GM12878 (cell line): ENCODE data around the gene ATCAY. TPM values are rescaled to one million over a fixed set of nuclear protein-coding genes. Genes with fewer than 3 reads are reported as not detected.

Experiments used
- ATAC-seq: fragments of 200-7000 bp; cut with Tn5 transposase; 3 replicates; pipeline ENCODE4 v1.9.1; 2020; ENCODE audit warnings: mild to moderate bottlenecking, moderate library complexity
- BruUV-seq: library from RNA; stranded (reverse); fragments of 400-500 nt; replicated peaks from 2 replicates; lab custom pipeline; 2021; lab: Mats Ljungman, UMichigan
- CTCF ChIA-PET: fragments of 300-600 bp; sonication (Branson Sonifier 250); formaldehyde crosslinking; extraction: SDS; loops from one replicate; lab custom pipeline; 2021; ENCODE audit warnings: inconsistent platforms; lab: Yijun Ruan, JAX
- POLR2A ChIA-PET: fragments of 350-600 bp; formaldehyde crosslinking; extraction: SDS; loops from one replicate; lab custom pipeline; 2021; ENCODE audit warnings: inconsistent platforms; lab: Charles Lee
- RAD21 ChIA-PET: fragments of 300-600 bp; sonication (Branson Sonifier 250); formaldehyde crosslinking; loops from one replicate; lab custom pipeline; 2023; ENCODE audit warnings: antibody characterized with exemption; ENCODE audit not compliant: unreplicated experiment; lab: Charles Lee
- SMC1A ChIA-PET: fragments of 300-600 bp; sonication (Branson Sonifier 250); formaldehyde crosslinking; loops from one replicate; lab custom pipeline; 2023; ENCODE audit not compliant: unreplicated experiment, uncharacterized antibody; lab: Charles Lee
- DNase-seq: peaks from one replicate; pipeline ENCODE4 v3.0.0-alpha.2; 2011; ENCODE audit warnings: low read depth, low spot score
- FAIRE-seq: peaks from 3 replicates; lab custom pipeline; 2011; peaks lifted over from hg19 to GRCh38; lab: Jason Lieb, UNC
- H2AFZ ChIP-seq: 2 replicates; pipeline ENCODE4 v1.6.0; 2011; ENCODE audit warnings: low read depth, low read length, control low read depth; ENCODE audit not compliant: control insufficient read depth
- H3K27ac ChIP-seq: 2 replicates; pipeline ENCODE4 v1.5.1; 2011; ENCODE audit warnings: control low read depth; ENCODE audit not compliant: control insufficient read depth, insufficient read depth
- H3K27me3 ChIP-seq, 2 experiments: replicated peaks in 1 of 2; 2 replicates each; pipeline versions ENCODE4 v1.6.0 to v1.6.1; 2011; ENCODE audit warnings: low read length in 1 of 2; ENCODE audit not compliant: control insufficient read depth in 2 of 2, insufficient read depth in 2 of 2
- H3K36me3 ChIP-seq, 2 experiments: 2 replicates each; pipeline ENCODE4 v1.5.1; 2011; ENCODE audit warnings: low read length in 1 of 2; ENCODE audit not compliant: control insufficient read depth in 2 of 2, insufficient read depth in 2 of 2
- H3K4me1 ChIP-seq: 2 replicates; pipeline ENCODE4 v1.6.1; 2011; ENCODE audit warnings: mild to moderate bottlenecking, low read length, moderate library complexity, mixed read lengths; ENCODE audit not compliant: control insufficient read depth, insufficient read depth
- H3K4me2 ChIP-seq: 2 replicates; pipeline ENCODE4 v1.6.0; 2011; ENCODE audit warnings: control low read depth; ENCODE audit not compliant: control insufficient read depth, insufficient read depth
- H3K4me3 ChIP-seq: fragments of 200-600 bp; sonication (generic); 2 replicates; pipeline ENCODE4 v1.5.1; 2016
- H3K79me2 ChIP-seq: 2 replicates; pipeline ENCODE4 v1.6.0; 2011; ENCODE audit warnings: low read length; ENCODE audit not compliant: control insufficient read depth, insufficient read depth
- H3K9ac ChIP-seq: 2 replicates; pipeline ENCODE4 v1.8.0; 2011; ENCODE audit warnings: low read length, control low read depth, mixed read lengths; ENCODE audit not compliant: control insufficient read depth, insufficient read depth
- H3K9me3 ChIP-seq: replicated peaks from 3 replicates; pipeline ENCODE4 v1.5.1; 2011; ENCODE audit warnings: mild to moderate bottlenecking, low read length; ENCODE audit not compliant: control insufficient read depth, insufficient read depth
- H4K20me1 ChIP-seq: 2 replicates; pipeline ENCODE4 v1.6.0; 2011; ENCODE audit not compliant: control insufficient read depth, insufficient read depth
- BACH1 ChIP-seq: fragments of 450-650 bp; IDR thresholded peaks from 2 replicates; pipeline ENCODE4 v1.6.1; 2017; ENCODE audit warnings: mild to moderate bottlenecking, borderline replicate concordance
- BCL11A ChIP-seq: IDR thresholded peaks from 2 replicates; pipeline ENCODE4 v1.6.1; 2011; ENCODE audit warnings: low read depth, low read length
- CEBPB ChIP-seq, 2 experiments: fragments of 150-350 bp in 1 of 2; IDR thresholded peaks; 2 replicates each; pipeline ENCODE4 v1.6.1; 2012 to 2014; ENCODE audit warnings: low read depth in 2 of 2, low read length in 2 of 2, borderline replicate concordance in 1 of 2, inconsistent platforms in 1 of 2
- CTCF ChIP-seq, 3 experiments: IDR thresholded peaks in 2 of 3; conservative IDR thresholded peaks in 1 of 3; 2 replicates each; pipeline ENCODE4 v1.5.1; 2011; ENCODE audit warnings: low read depth in 3 of 3, low read length in 3 of 3, mild to moderate bottlenecking in 3 of 3, control low read depth in 2 of 3, moderate library complexity in 2 of 3, inconsistent platforms in 1 of 3, mixed read lengths in 1 of 3; ENCODE audit not compliant: control insufficient read depth in 2 of 3, insufficient read depth in 1 of 3; ENCODE audit errors: extremely low read depth in 1 of 3
- ETV6 ChIP-seq, 2 experiments: fragments of 450-650 bp in 1 of 2; IDR thresholded peaks in 1 of 2; conservative IDR thresholded peaks in 1 of 2; 2 replicates each; pipeline ENCODE4 v1.6.1; 2014; ENCODE audit warnings: antibody characterized with exemption in 1 of 2, borderline replicate concordance in 1 of 2, low read depth in 1 of 2, mild to moderate bottlenecking in 1 of 2, moderate library complexity in 1 of 2
- FOXK2 ChIP-seq: fragments of 450-650 bp; IDR thresholded peaks from 2 replicates; pipeline ENCODE4 v1.6.1; 2017; ENCODE audit warnings: mild to moderate bottlenecking, moderate library complexity
- KAT2A ChIP-seq: conservative IDR thresholded peaks from 2 replicates; pipeline ENCODE4 v1.6.1; 2011; ENCODE audit warnings: low read depth, low read length; ENCODE audit not compliant: control insufficient read depth
- KLF5 ChIP-seq: fragments of 450-650 bp; IDR thresholded peaks from 2 replicates; pipeline ENCODE4 v1.6.1; 2014; ENCODE audit warnings: mild to moderate bottlenecking; ENCODE audit not compliant: partially characterized antibody
- NR2C1 ChIP-seq: fragments of 450-650 bp; IDR thresholded peaks from 2 replicates; pipeline ENCODE4 v1.6.1; 2017; ENCODE audit warnings: antibody characterized with exemption, mild to moderate bottlenecking, moderate library complexity
- PML ChIP-seq: IDR thresholded peaks from 2 replicates; pipeline ENCODE4 v1.6.1; 2012; ENCODE audit warnings: low read length, inconsistent platforms
- SP1 ChIP-seq: IDR thresholded peaks from one replicate; pipeline ENCODE4 v1.6.1; 2011; ENCODE audit warnings: low read depth, low read length
- STAT1 ChIP-seq: fragments of 450-650 bp; conservative IDR thresholded peaks from 2 replicates; pipeline ENCODE4 v1.6.1; 2014; ENCODE audit warnings: antibody characterized with exemption, mild to moderate bottlenecking
- WRNIP1 ChIP-seq: IDR thresholded peaks from 2 replicates; pipeline ENCODE4 v1.6.1; 2011; ENCODE audit warnings: low read depth, low read length, improper control_type of control experiment, borderline replicate concordance
- ZNF24 ChIP-seq: fragments of 450-650 bp; IDR thresholded peaks from 2 replicates; pipeline ENCODE4 v1.6.1; 2017; ENCODE audit warnings: antibody characterized with exemption, mild to moderate bottlenecking
- ZNF384 ChIP-seq: IDR thresholded peaks from 2 replicates; pipeline ENCODE4 v1.6.1; 2012; ENCODE audit warnings: low read depth, mild to moderate bottlenecking, low read length, improper control_type of control experiment, borderline replicate concordance
- WGBS: methylation state at CpG from one replicate; pipeline ENCODE4 v1.1.6; 2016; ENCODE audit warnings: low lambda C conversion rate; ENCODE audit not compliant: insufficient replicate concordance, insufficient coverage; ENCODE audit errors: missing lambda C conversion rate; 5-methylcytosine and 5-hydroxymethylcytosine counted together
- in situ Hi-C: fragments of 300-500 bp; cut with MboI; formaldehyde crosslinking; loops from 9 replicates; pipeline ENCODE4 v1.14.3; 2018; ENCODE audit warnings: mixed read lengths
- intact Hi-C: fragments of 100-400 bp; cut with micrococcal nuclease; formaldehyde crosslinking; loops from one replicate; pipeline ENCODE4 v1.14.2; 2022; ENCODE audit not compliant: unreplicated experiment
- polyA plus RNA-seq, 11 experiments: library from polyadenylated mRNA; depleted of rRNA in 4 of 11; unstranded in 6 of 11; stranded (reverse) in 5 of 11; fragments of >200 nt; fragmentation: Nextera tagmentation in 4 of 11; fragmentation: Illumina TruSeq in 1 of 11; extraction: Ambion mirVana in 4 of 11; extraction: Trizol in 1 of 11; gene quantifications; 1 replicate in 1 of 11; 2 replicates in 10 of 11; pipeline versions ENCODE4 v1.2.1 to v1.2.3, GENCODE V29; 2011 to 2016; ENCODE audit warnings: inconsistent platforms in 2 of 11, missing spikeins in 2 of 11, low read depth in 1 of 11
- total RNA-seq, 4 experiments: library from RNA; depleted of rRNA in 3 of 4; stranded (reverse); fragments of >200 nt in 3 of 4; fragmentation: Illumina TruSeq in 1 of 4; extraction: Trizol in 1 of 4; gene quantifications; 2 replicates each; pipeline versions ENCODE4 v1.2.1 to v1.2.3, GENCODE V29; 2013 to 2021
- TF ChIP-seq, protein P1 (sequence below): fragments of 450-650 bp; formaldehyde crosslinking; IDR thresholded peaks from 2 replicates; pipeline ENCODE4 v1.4.0; 2020; ENCODE audit warnings: mild to moderate bottlenecking, moderate library complexity
- TF ChIP-seq, protein P2 (sequence below): fragments of 450-650 bp; IDR thresholded peaks from 2 replicates; pipeline ENCODE4 v1.6.1; 2017; ENCODE audit warnings: low read depth, mild to moderate bottlenecking, moderate library complexity

ATCAY gene
- total and polyA plus RNA-seq, 10 of the 15 experiments (the other 5 are each of a cell fraction or from before 2014, with no cell fraction given), result under 0.01 to 0.04 (median 0.02) TPM; not detected in 4

DNA sequence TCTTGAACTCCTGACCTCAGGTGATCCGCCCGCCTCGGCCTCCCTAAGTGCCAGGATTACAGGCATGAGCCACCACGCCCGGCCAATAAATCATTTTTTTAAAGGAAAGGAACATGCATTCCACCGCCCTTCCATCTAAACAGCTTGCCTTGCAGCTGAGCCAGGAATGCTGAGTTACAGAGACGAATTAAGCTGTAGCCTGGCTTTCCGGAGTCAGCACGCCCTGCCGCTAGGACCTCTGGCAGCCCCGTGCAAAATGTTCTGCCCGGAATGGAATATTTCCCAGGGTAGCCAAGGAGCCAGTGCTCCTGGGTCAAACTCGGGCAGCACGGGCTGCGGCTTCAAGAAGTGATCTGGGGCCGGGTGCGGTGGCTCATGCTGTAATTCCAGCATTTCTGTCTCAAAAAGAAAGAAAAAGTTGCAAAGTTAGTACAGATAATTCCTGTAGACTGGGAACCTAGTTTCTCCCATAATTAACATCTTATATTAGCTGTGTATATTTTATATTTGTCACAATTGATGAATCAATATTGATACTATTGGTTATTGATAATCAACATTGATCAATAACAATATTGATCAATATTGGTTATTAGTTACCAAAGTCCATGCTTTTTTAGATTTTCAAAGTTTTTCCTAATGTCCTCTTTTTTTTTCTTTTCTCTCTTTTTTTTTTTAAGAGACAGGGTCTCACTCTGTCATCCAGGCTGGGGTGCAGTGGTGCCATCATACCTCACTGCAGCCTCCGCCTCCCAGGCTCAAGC is 19.2 kb downstream of the ATCAY start:
- Histone ChIP-seq H3K27me3 (no peaks in the 10 kb centered on the region; a peak in 1 of 4 replicates), H3K9me3 (no peaks in the 10 kb centered on the region; the same call in 2 of the 3 replicates), H3K4me2 (no peak overlapping the region), H3K36me3 (no peaks in the 10 kb centered on the region), H3K9ac (no peak overlapping the region), H3K4me3 (no peak overlapping the region), H4K20me1 (no peaks in the 10 kb centered on the region), H3K4me1 (no peaks in the 10 kb centered on the region), H3K79me2 (no peaks in the 10 kb centered on the region), H3K27ac (no peak overlapping the region), H2AFZ (no peak overlapping the region)
- in situ Hi-C loops (no loop called here), intact Hi-C loops (no loop called here)
- BruUV-seq, result no TSS peak
- ChIA-PET SMC1A (no interaction called here), POLR2A (no interaction called here), RAD21 (no interaction called here), CTCF (no interaction called here)
- no peak for ATAC-seq
- WGBS, result 63% methylated on average over 18 of the region's 18 CpGs
- no peak for FAIRE-seq
- DNase-seq, result no peak
- TF ChIP-seq STAT1 (no peak), BCL11A (no peak), NR2C1 (no peak), ZNF384 (no peak), WRNIP1 (no peak), ETV6 (conservative IDR thresholded peaks at IDR 0.05 in 1 of 2, IDR thresholded peaks at IDR 0.05 in 1 of 2; ENCODE audit: borderline replicate concordance in 1 of 2, low read depth in 1 of 2) (no peak), ZNF24 (no peak), CTCF (IDR thresholded peaks at IDR 0.05 in 2 of 3, conservative IDR thresholded peaks at IDR 0.05 in 1 of 3; ENCODE audit: control insufficient read depth in 2 of 3, extremely low read depth in 1 of 3, insufficient read depth in 1 of 3, low read depth in 3 of 3, low read length in 3 of 3) (no peak), KLF5 (no peak), BACH1 (no peak), CEBPB (IDR thresholded peaks at IDR 0.05; ENCODE audit: borderline replicate concordance in 1 of 2, low read depth in 2 of 2, low read length in 2 of 2) (no peak), FOXK2 (no peak), PML (no peak), KAT2A (no peak), SP1 (no peak)
- TF ChIP-seq, protein P1, sequence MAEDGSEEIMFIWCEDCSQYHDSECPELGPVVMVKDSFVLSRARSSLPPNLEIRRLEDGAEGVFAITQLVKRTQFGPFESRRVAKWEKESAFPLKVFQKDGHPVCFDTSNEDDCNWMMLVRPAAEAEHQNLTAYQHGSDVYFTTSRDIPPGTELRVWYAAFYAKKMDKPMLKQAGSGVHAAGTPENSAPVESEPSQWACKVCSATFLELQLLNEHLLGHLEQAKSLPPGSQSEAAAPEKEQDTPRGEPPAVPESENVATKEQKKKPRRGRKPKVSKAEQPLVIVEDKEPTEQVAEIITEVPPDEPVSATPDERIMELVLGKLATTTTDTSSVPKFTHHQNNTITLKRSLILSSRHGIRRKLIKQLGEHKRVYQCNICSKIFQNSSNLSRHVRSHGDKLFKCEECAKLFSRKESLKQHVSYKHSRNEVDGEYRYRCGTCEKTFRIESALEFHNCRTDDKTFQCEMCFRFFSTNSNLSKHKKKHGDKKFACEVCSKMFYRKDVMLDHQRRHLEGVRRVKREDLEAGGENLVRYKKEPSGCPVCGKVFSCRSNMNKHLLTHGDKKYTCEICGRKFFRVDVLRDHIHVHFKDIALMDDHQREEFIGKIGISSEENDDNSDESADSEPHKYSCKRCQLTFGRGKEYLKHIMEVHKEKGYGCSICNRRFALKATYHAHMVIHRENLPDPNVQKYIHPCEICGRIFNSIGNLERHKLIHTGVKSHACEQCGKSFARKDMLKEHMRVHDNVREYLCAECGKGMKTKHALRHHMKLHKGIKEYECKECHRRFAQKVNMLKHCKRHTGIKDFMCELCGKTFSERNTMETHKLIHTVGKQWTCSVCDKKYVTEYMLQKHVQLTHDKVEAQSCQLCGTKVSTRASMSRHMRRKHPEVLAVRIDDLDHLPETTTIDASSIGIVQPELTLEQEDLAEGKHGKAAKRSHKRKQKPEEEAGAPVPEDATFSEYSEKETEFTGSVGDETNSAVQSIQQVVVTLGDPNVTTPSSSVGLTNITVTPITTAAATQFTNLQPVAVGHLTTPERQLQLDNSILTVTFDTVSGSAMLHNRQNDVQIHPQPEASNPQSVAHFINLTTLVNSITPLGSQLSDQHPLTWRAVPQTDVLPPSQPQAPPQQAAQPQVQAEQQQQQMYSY (CRISPR knock-in tag), result no peak
- TF ChIP-seq, protein P2, sequence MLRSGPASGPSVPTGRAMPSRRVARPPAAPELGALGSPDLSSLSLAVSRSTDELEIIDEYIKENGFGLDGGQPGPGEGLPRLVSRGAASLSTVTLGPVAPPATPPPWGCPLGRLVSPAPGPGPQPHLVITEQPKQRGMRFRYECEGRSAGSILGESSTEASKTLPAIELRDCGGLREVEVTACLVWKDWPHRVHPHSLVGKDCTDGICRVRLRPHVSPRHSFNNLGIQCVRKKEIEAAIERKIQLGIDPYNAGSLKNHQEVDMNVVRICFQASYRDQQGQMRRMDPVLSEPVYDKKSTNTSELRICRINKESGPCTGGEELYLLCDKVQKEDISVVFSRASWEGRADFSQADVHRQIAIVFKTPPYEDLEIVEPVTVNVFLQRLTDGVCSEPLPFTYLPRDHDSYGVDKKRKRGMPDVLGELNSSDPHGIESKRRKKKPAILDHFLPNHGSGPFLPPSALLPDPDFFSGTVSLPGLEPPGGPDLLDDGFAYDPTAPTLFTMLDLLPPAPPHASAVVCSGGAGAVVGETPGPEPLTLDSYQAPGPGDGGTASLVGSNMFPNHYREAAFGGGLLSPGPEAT, result no peak
